Caco-2 (cell line): ENCODE results near the gene ADIPOR2. TPM values are rescaled to one million over a fixed set of nuclear protein-coding genes. Genes with fewer than 3 reads are reported as not detected.
"Not testable (repeated sequence)": the region's sequence is repeated elsewhere in the genome, so short reads cannot be mapped to it uniquely, and the experiment has no call there.

Experiments
- BruUV-seq: library from RNA; stranded (reverse); fragments of 400-500 nt; replicated peaks from 2 replicates; lab custom pipeline; 2021; lab: Mats Ljungman, UMichigan
- CTCF ChIA-PET: fragments of 300-600 bp; sonication (Branson Sonifier 250); formaldehyde crosslinking; loops from one replicate; lab custom pipeline; 2022; ENCODE audit warnings: antibody characterized with exemption; lab: Charles Lee
- POLR2A ChIA-PET: fragments of 300-600 bp; sonication (Branson Sonifier 250); formaldehyde crosslinking; loops from one replicate; lab custom pipeline; 2022; ENCODE audit warnings: antibody characterized with exemption; lab: Charles Lee
- DNase-seq, 2 experiments: peaks; one replicate each; pipeline versions ENCODE4 v3.0.0 to v3.0.0-alpha.2; 2020 to 2022
- H3K27me3 ChIP-seq: replicated peaks from 2 replicates; pipeline ENCODE4 v1.6.0; 2011; ENCODE audit warnings: low read length; ENCODE audit not compliant: control insufficient read depth, insufficient read depth
- H3K36me3 ChIP-seq: 2 replicates; pipeline ENCODE4 v1.5.1; 2011; ENCODE audit warnings: low read length; ENCODE audit not compliant: control insufficient read depth, insufficient read depth
- H3K4me1 ChIP-seq: fragments of 250-450 bp; sonication (Bioruptor Pico); 2 replicates; pipeline ENCODE4 v1.5.1; 2020; ENCODE audit warnings: mild to moderate bottlenecking
- H3K4me3 ChIP-seq: 2 replicates; pipeline ENCODE4 v1.5.1; 2011; ENCODE audit warnings: low read depth, mild to moderate bottlenecking, control low read depth, low read length
- H3K9me3 ChIP-seq: fragments of 250-450 bp; sonication (Bioruptor Pico); 2 replicates; pipeline ENCODE4 v1.5.1; 2020; ENCODE audit warnings: mild to moderate bottlenecking, moderate library complexity
- H3K27ac Mint-ChIP-seq: one replicate; pipeline ENCODE4 v1.8.0; 2022; ENCODE audit warnings: mixed read lengths; ENCODE audit not compliant: unreplicated experiment
- H3K27me3 Mint-ChIP-seq: one replicate; pipeline ENCODE4 v1.8.0; 2022; ENCODE audit warnings: mixed read lengths; ENCODE audit not compliant: insufficient read depth, unreplicated experiment
- H3K36me3 Mint-ChIP-seq: one replicate; pipeline ENCODE4 v1.8.0; 2022; ENCODE audit warnings: mild to moderate bottlenecking, mixed read lengths; ENCODE audit not compliant: insufficient read depth, unreplicated experiment
- H3K4me1 Mint-ChIP-seq: one replicate; pipeline ENCODE4 v1.8.0; 2022; ENCODE audit warnings: low read depth, mixed read lengths; ENCODE audit not compliant: unreplicated experiment
- H3K4me3 Mint-ChIP-seq: one replicate; pipeline ENCODE4 v1.8.0; 2022; ENCODE audit warnings: mild to moderate bottlenecking, moderate library complexity, mixed read lengths; ENCODE audit not compliant: unreplicated experiment
- H3K9me3 Mint-ChIP-seq: one replicate; pipeline ENCODE4 v1.8.0; 2022; ENCODE audit warnings: mixed read lengths; ENCODE audit not compliant: unreplicated experiment
- intact Hi-C: fragments of 100-400 bp; cut with micrococcal nuclease; formaldehyde crosslinking; loops from one replicate; pipeline ENCODE4 v1.10.0; 2022; ENCODE audit not compliant: unreplicated experiment
- total RNA-seq: library from RNA; stranded (reverse); gene quantifications from 2 replicates; pipeline ENCODE4 v1.2.3, GENCODE V29; 2022
- TF ChIP-seq, protein P1 (sequence below), 2 experiments: fragments of 200-600 bp in 1 of 2; IDR thresholded peaks; 1 replicate in 1 of 2; 2 replicates in 1 of 2; pipeline versions ENCODE4 v1.5.1 to v1.8.0; 2011 to 2022; ENCODE audit warnings: antibody characterized with exemption in 1 of 2, control low read depth in 1 of 2, inconsistent platforms in 1 of 2, low read depth in 1 of 2, low read length in 1 of 2, mild to moderate bottlenecking in 1 of 2, moderate library complexity in 1 of 2; ENCODE audit not compliant: insufficient read depth in 1 of 2, severe bottlenecking in 1 of 2, unreplicated experiment in 1 of 2

ADIPOR2 gene
- total RNA-seq, 1 experiment from 2014 or later: 119 TPM

DNA sequence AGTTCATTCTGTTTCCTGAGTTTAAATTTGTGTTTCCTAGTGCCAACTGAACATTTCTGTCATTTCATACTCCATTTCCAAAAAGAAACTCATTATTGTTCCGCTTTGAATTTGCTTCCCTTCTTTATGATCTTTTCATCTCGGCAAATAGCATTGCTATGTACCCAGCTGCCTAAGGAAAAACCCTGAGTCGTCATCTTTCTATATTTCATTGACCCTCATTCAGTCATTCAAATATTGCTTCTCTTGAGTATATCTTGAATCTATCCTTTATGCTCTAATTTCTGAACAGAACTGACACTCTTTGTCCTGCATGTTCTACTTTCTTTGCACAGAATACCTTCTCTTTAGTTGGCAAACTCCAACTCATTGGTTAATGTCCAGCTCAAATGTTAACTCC, 35.9 kb downstream of the ADIPOR2 start:
- intact Hi-C loops: no loop called here
- Histone ChIP-seq H3K27me3 (no peaks in the 10 kb centered on the region), H3K9me3 (no peaks in the 10 kb centered on the region), H3K36me3 (no peaks in the 10 kb centered on the region; the same call in 1 of the 2 replicates), H3K4me3 (no peak overlapping the region), H3K4me1 (no peaks in the 10 kb centered on the region)
- no peak for DNase-seq
- H3K27me3 Mint-ChIP-seq: no peaks in the 10 kb centered on the region
- H3K4me1 Mint-ChIP-seq: peaks cover 28% of the 10 kb centered on the region
- peaks cover 65% of the 10 kb centered on the region for H3K36me3 Mint-ChIP-seq
- no peaks in the 10 kb centered on the region for H3K9me3 Mint-ChIP-seq
- CTCF ChIA-PET: no interaction called here
- BruUV-seq: no TSS peak
- no peak overlapping the region for H3K4me3 Mint-ChIP-seq
- H3K27ac Mint-ChIP-seq: no peak overlapping the region
- POLR2A ChIA-PET: interaction anchor here (0.6 kb wide), 1 partner anchor 36 kb away, joined by 3 read pairs; the partner anchor contains the start of gene ADIPOR2
- TF ChIP-seq, protein P1, sequence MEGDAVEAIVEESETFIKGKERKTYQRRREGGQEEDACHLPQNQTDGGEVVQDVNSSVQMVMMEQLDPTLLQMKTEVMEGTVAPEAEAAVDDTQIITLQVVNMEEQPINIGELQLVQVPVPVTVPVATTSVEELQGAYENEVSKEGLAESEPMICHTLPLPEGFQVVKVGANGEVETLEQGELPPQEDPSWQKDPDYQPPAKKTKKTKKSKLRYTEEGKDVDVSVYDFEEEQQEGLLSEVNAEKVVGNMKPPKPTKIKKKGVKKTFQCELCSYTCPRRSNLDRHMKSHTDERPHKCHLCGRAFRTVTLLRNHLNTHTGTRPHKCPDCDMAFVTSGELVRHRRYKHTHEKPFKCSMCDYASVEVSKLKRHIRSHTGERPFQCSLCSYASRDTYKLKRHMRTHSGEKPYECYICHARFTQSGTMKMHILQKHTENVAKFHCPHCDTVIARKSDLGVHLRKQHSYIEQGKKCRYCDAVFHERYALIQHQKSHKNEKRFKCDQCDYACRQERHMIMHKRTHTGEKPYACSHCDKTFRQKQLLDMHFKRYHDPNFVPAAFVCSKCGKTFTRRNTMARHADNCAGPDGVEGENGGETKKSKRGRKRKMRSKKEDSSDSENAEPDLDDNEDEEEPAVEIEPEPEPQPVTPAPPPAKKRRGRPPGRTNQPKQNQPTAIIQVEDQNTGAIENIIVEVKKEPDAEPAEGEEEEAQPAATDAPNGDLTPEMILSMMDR (IDR thresholded peaks at IDR 0.05; ENCODE audit: insufficient read depth in 1 of 2, low read depth in 1 of 2, low read length in 1 of 2, severe bottlenecking in 1 of 2, unreplicated experiment in 1 of 2): no peak

GRCh38 chr12:1728824-1729223, 38.0 kb downstream of the ADIPOR2 start:
- no peak overlapping the region for H3K4me3 ChIP-seq
- H3K27me3 ChIP-seq: no peaks in the 10 kb centered on the region
- ChIA-PET POLR2A (interaction anchor here (0.6 kb wide), 2 partner anchors 52 to 107 kb away, joined by 5 to 7 read pairs; no protein-coding TSS in a partner anchor), CTCF (interaction anchor here (1.1 kb wide), 1 partner anchor 62 kb away, joined by 3 read pairs; no protein-coding TSS in a partner anchor)
- no peak overlapping the region for H3K4me3 Mint-ChIP-seq
- no peaks in the 10 kb centered on the region for H3K27me3 Mint-ChIP-seq
- no TSS peak for BruUV-seq
- no peak overlapping the region for H3K27ac Mint-ChIP-seq
- intact Hi-C loops: no loop called here
- H3K9me3 Mint-ChIP-seq: no peaks in the 10 kb centered on the region
- H3K36me3 ChIP-seq: no peaks in the 10 kb centered on the region; the same call in 1 of the 2 replicates
- H3K4me1 ChIP-seq: no peaks in the 10 kb centered on the region
- no peaks in the 10 kb centered on the region for H3K9me3 ChIP-seq
- H3K36me3 Mint-ChIP-seq: peaks cover 56% of the 10 kb centered on the region
- TF ChIP-seq, protein P1 (IDR thresholded peaks at IDR 0.05; ENCODE audit: insufficient read depth in 1 of 2, low read depth in 1 of 2, low read length in 1 of 2, severe bottlenecking in 1 of 2, unreplicated experiment in 1 of 2): no peak
- DNase-seq: no peak
- peaks cover 27% of the 10 kb centered on the region for H3K4me1 Mint-ChIP-seq

DNA sequence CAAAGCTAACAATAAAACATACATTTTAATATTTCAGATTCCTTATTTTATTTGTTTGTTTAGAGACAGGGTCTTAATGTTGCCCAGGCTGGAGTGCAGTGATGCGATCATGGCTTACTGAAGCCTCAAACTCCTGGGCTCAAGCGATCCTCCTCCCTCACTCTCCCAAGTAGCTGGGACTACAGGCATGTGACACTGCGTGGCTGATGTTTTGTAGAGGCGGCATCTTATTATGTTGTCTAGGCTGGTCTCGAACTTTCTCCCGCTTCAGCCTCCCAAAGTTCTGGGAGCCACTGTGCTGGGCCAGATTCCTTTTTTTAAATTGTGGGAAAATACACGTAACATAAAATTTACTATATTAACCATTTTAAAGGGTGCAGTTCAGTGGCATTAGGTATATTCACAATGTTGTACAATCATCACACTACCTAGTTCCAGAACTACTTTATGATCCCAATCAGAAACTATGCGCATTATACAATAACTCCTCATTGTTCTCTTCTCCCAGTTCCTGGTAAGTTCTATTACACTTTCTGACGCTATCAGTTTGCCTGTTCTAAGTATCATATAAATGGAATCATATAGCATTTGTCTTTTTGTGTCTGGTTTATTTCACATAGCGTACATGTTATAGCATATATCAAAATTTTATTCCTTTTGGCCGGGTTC, 40.3 kb downstream of the ADIPOR2 start:
- CTCF ChIA-PET: interaction anchor here (0.6 to 0.7 kb wide), 2 partner anchors 13 to 21 kb away, joined by 3 to 5 read pairs; no protein-coding TSS in a partner anchor
- H3K27me3 ChIP-seq: no peaks in the 10 kb centered on the region
- H3K4me3 Mint-ChIP-seq: no peak overlapping the region
- no peaks in the 10 kb centered on the region; the same call in 1 of the 2 replicates for H3K36me3 ChIP-seq
- peaks cover 27% of the 10 kb centered on the region for H3K4me1 Mint-ChIP-seq
- H3K4me1 ChIP-seq: no peaks in the 10 kb centered on the region
- intact Hi-C loops: no loop called here
- DNase-seq: no peak
- TF ChIP-seq, protein P1 (IDR thresholded peaks at IDR 0.05; ENCODE audit: insufficient read depth in 1 of 2, low read depth in 1 of 2, low read length in 1 of 2, severe bottlenecking in 1 of 2, unreplicated experiment in 1 of 2): no peak
- POLR2A ChIA-PET: no interaction called here
- no peaks in the 10 kb centered on the region for H3K9me3 ChIP-seq
- H3K9me3 Mint-ChIP-seq: no peaks in the 10 kb centered on the region
- H3K4me3 ChIP-seq: no peak overlapping the region
- no peaks in the 10 kb centered on the region for H3K27me3 Mint-ChIP-seq
- no peak overlapping the region for H3K27ac Mint-ChIP-seq
- peaks cover 47% of the 10 kb centered on the region for H3K36me3 Mint-ChIP-seq
- no TSS peak for BruUV-seq

DNA sequence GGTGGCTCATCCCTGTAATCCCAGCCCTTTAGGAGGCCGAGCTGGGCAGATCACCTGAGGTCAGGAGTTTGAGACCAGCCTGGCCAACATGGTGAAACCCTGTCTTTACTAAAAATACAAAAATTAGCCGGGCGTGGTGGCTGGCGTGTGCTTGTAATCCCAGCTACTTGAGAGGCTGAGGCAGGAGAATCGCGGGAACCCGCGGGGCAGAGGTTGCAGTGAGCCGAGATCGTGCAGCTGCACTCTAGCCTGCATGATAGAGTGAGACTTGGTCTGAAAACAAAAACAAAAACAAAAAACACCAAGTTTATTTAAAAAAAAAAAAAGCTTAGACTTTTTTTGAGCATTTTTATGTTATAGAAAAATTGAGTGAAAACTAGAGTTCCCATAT, 40.8 kb downstream of the ADIPOR2 start:
- H3K27ac Mint-ChIP-seq, BruUV-seq, H3K27me3 ChIP-seq, H3K36me3 ChIP-seq, H3K4me1 ChIP-seq, H3K9me3 Mint-ChIP-seq, H3K27me3 Mint-ChIP-seq, H3K4me3 Mint-ChIP-seq, H3K4me3 ChIP-seq, DNase-seq, H3K9me3 ChIP-seq, POLR2A ChIA-PET, intact Hi-C loops: not testable (repeated sequence)
- Mint-ChIP-seq H3K4me1 (peaks cover 32% of the 10 kb centered on the region), H3K36me3 (peaks cover 42% of the 10 kb centered on the region)
- CTCF ChIA-PET: interaction anchor here (0.6 kb wide), 1 partner anchor 21 kb away, joined by 3 read pairs; no protein-coding TSS in a partner anchor
